Loucy (cell line): ENCODE measurements around the gene ECHS1.

Experiments
- H2AFZ ChIP-seq: fragments of 200-600 bp; sonication (generic); 2 replicates; pipeline ENCODE4 v1.6.0; 2016; ENCODE audit warnings: antibody characterized with exemption, mild to moderate bottlenecking, low read length, moderate library complexity
- H3F3A ChIP-seq: fragments of 200-600 bp; 2 replicates; pipeline ENCODE4 v1.6.0; 2016; ENCODE audit warnings: antibody characterized with exemption, low read depth, mild to moderate bottlenecking
- H3K27me3 ChIP-seq: fragments of 200-600 bp; sonication (generic); 2 replicates; pipeline ENCODE4 v1.6.1; 2014; ENCODE audit warnings: low read length, mild to moderate bottlenecking; ENCODE audit not compliant: insufficient read depth, poor library complexity, severe bottlenecking
- H3K36me3 ChIP-seq: fragments of 200-600 bp; sonication (generic); 2 replicates; pipeline ENCODE4 v1.6.1; 2016; ENCODE audit warnings: low read length; ENCODE audit not compliant: insufficient read depth
- H3K4me1 ChIP-seq: fragments of 200-600 bp; sonication (generic); 2 replicates; pipeline ENCODE4 v1.5.1; 2014; ENCODE audit warnings: low read length, mild to moderate bottlenecking; ENCODE audit not compliant: insufficient read depth, poor library complexity, severe bottlenecking
- H3K4me2 ChIP-seq: fragments of 200-600 bp; sonication (generic); 2 replicates; pipeline ENCODE4 v1.6.0; 2014; ENCODE audit warnings: antibody characterized with exemption, low read length, low read depth, mild to moderate bottlenecking; ENCODE audit not compliant: poor library complexity, severe bottlenecking
- H3K4me3 ChIP-seq: fragments of 200-600 bp; sonication (generic); 2 replicates; pipeline ENCODE4 v1.5.1; 2014; ENCODE audit warnings: low read length, mild to moderate bottlenecking, mixed read lengths; ENCODE audit not compliant: poor library complexity, severe bottlenecking
- H3K79me2 ChIP-seq: fragments of 200-600 bp; sonication (generic); 2 replicates; pipeline ENCODE4 v1.6.1; 2014; ENCODE audit warnings: low read length; ENCODE audit not compliant: insufficient read depth
- H3K9ac ChIP-seq: fragments of 200-600 bp; sonication (generic); 2 replicates; pipeline ENCODE4 v1.6.0; 2014; ENCODE audit warnings: mild to moderate bottlenecking, low read depth, low read length, moderate library complexity; ENCODE audit not compliant: poor library complexity, severe bottlenecking
- H3K9me2 ChIP-seq: fragments of 200-600 bp; sonication (generic); replicated peaks from 2 replicates; pipeline ENCODE4 v1.6.1; 2016; ENCODE audit warnings: low read depth, low read length, mixed read lengths
- H3K9me3 ChIP-seq: fragments of 200-600 bp; sonication (generic); 2 replicates; pipeline ENCODE4 v1.6.1; 2014; ENCODE audit warnings: mild to moderate bottlenecking, antibody characterized with exemption, low read length, low read depth; ENCODE audit not compliant: insufficient read depth
- H4K20me1 ChIP-seq: fragments of 200-600 bp; sonication (generic); 2 replicates; pipeline ENCODE4 v1.6.0; 2014; ENCODE audit warnings: antibody characterized with exemption, low read length, mild to moderate bottlenecking; ENCODE audit not compliant: insufficient read depth, poor library complexity, severe bottlenecking
- EZH2phosphoT487 ChIP-seq: fragments of 200-600 bp; IDR thresholded peaks from 2 replicates; pipeline ENCODE4 v1.6.1; 2018; ENCODE audit warnings: antibody characterized with exemption, mild to moderate bottlenecking, moderate library complexity, borderline replicate concordance
- TF ChIP-seq, protein P1 (sequence below): fragments of 200-600 bp; sonication (generic); conservative IDR thresholded peaks from 2 replicates; pipeline ENCODE4 v1.5.1; 2014; ENCODE audit warnings: mild to moderate bottlenecking, antibody characterized with exemption, low read length

The ECHS1 gene

DNA sequence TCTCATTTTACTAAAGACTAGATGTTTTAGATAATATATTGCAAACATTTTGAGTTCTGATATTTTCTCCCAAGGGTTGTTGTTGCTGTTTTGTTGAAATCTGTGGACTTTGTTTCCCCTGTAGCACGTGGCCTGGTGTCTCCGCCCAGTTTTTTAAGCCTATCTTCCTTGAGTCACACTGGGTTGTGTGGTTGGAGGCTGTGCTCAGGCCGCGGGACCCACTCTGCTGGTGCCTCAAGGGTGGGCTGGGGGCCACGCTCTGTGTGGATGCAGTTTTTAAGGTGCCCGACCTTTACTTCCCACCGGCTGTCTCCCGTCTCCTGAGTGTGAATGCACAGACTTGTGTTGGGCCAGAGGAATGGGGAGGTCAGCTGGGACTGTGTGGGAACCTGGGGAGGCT is 30.2 kb downstream of the ECHS1 start:
- H2AFZ ChIP-seq = no peak overlapping the region
- peaks cover 26% of the 10 kb centered on the region for H3K9me3 ChIP-seq
- H4K20me1 ChIP-seq = no peaks in the 10 kb centered on the region
- no peaks in the 10 kb centered on the region for H3K9me2 ChIP-seq
- no peaks in the 10 kb centered on the region for H3K79me2 ChIP-seq
- TF ChIP-seq, protein P1, sequence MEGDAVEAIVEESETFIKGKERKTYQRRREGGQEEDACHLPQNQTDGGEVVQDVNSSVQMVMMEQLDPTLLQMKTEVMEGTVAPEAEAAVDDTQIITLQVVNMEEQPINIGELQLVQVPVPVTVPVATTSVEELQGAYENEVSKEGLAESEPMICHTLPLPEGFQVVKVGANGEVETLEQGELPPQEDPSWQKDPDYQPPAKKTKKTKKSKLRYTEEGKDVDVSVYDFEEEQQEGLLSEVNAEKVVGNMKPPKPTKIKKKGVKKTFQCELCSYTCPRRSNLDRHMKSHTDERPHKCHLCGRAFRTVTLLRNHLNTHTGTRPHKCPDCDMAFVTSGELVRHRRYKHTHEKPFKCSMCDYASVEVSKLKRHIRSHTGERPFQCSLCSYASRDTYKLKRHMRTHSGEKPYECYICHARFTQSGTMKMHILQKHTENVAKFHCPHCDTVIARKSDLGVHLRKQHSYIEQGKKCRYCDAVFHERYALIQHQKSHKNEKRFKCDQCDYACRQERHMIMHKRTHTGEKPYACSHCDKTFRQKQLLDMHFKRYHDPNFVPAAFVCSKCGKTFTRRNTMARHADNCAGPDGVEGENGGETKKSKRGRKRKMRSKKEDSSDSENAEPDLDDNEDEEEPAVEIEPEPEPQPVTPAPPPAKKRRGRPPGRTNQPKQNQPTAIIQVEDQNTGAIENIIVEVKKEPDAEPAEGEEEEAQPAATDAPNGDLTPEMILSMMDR = no peak
- TF ChIP-seq EZH2phosphoT487 = no peak
- no peaks in the 10 kb centered on the region for H3F3A ChIP-seq
- H3K27me3 ChIP-seq = no peaks in the 10 kb centered on the region
- no peaks in the 10 kb centered on the region for H3K4me1 ChIP-seq
- H3K4me2 ChIP-seq = no peak overlapping the region
- no peak overlapping the region for H3K9ac ChIP-seq
- no peaks in the 10 kb centered on the region for H3K36me3 ChIP-seq
- no peak overlapping the region for H3K4me3 ChIP-seq

DNA sequence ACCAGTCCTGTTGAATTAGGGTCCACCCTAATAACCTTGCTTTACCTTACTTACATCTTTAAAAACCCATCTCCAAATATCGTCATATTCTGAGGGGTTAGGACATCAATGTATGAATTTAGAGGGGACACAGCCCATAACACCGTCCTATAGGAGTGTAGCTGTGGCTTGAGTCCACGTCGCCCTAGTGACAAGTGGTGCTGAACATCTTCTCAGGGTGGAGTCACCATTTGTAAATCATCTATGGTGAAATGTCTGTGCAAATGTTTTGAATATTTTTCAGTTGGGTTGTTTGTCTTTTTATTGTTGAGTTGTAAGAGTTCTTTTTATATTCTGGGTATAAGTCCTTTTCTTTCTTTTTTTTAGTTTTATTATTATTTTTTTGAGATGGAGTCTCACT is 31.2 kb downstream of the ECHS1 start:
- Histone ChIP-seq H3K4me1 (no peaks in the 10 kb centered on the region), H4K20me1 (no peaks in the 10 kb centered on the region), H3K9ac (no peak overlapping the region), H3K79me2 (no peaks in the 10 kb centered on the region), H3K27me3 (no peaks in the 10 kb centered on the region), H3K4me2 (no peak overlapping the region), H3K4me3 (no peak overlapping the region), H2AFZ (no peak overlapping the region), H3F3A (no peaks in the 10 kb centered on the region), H3K9me3 (peaks cover 34% of the 10 kb centered on the region), H3K36me3 (no peaks in the 10 kb centered on the region), H3K9me2 (no peaks in the 10 kb centered on the region)
- no peak for TF ChIP-seq EZH2phosphoT487
- TF ChIP-seq, protein P1 = no peak

DNA sequence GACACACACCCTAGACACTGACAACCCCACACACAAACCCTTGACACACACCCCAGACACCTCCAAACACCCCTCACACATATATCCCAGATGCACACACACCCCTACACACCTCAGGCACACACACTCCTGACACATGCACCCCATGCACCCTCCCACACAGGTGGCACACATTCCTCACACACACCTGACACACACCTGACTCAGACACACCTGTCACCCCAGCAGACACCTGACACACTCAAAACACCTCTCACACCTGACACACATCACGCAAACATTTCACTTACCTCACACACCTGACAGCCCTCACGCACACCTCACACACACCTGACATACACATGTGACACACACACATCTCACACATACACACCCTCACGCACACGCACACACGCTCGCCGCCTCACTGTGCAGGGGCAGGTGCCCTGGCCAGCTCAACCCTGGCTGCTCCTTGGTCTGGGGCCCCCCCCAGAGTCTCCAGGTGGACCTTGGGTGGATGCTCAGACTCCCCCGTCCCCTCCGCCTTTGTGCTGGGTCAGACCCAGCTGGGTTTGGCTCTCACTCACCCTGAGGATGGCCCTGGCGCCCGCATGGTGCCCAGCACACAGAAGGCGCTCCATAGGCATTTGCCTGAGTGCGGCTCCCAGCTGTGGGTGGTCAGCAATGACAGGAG is 33.3 kb downstream of the ECHS1 start:
- Histone ChIP-seq H3F3A (no peaks in the 10 kb centered on the region), H3K9ac (no peak overlapping the region)
- TF ChIP-seq, protein P1 = no peak
- no peak for TF ChIP-seq EZH2phosphoT487

More for the DNA sequence above, 33.3 kb downstream of the ECHS1 start:
- no peaks in the 10 kb centered on the region for H3K4me1 ChIP-seq
- no peak overlapping the region for H3K4me2 ChIP-seq
- H3K9me2 ChIP-seq = no peaks in the 10 kb centered on the region
- H3K27me3 ChIP-seq = no peaks in the 10 kb centered on the region
- peaks cover 32% of the 10 kb centered on the region for H3K9me3 ChIP-seq
- no peak overlapping the region for H2AFZ ChIP-seq
- H4K20me1 ChIP-seq = no peaks in the 10 kb centered on the region
- H3K36me3 ChIP-seq = no peaks in the 10 kb centered on the region
- H3K4me3 ChIP-seq = no peak overlapping the region
- H3K79me2 ChIP-seq = no peaks in the 10 kb centered on the region
